K562 (cell line): ENCODE data around the gene DNAJC1. TPM values are rescaled to one million over a fixed set of nuclear protein-coding genes. Genes with fewer than 3 reads are reported as not detected.
A peak's percentile ranks its signal among the peaks of the same experiment; 100 is the strongest.

Experiments used
- AFF4 ChIP-seq: sonication (generic); formaldehyde crosslinking; IDR thresholded peaks from 2 replicates; pipeline ENCODE4 v1.8.0; 2023; ENCODE audit warnings: mild to moderate bottlenecking, missing genetic modification reagents
- ETV5 ChIP-seq: sonication (generic); formaldehyde crosslinking; IDR thresholded peaks from 2 replicates; pipeline ENCODE4 v1.4.0; 2020; ENCODE audit warnings: low read depth, mild to moderate bottlenecking, missing genetic modification reagents
- HLTF ChIP-seq: fragments of 450-650 bp; IDR thresholded peaks from 2 replicates; pipeline ENCODE4 v1.6.1; 2016
- MECOM ChIP-seq: fragments of 250-450 bp; sonication (Bioruptor Pico); IDR thresholded peaks from 2 replicates; pipeline ENCODE4 v1.8.0; 2022; ENCODE audit warnings: inconsistent platforms
- MXI1 ChIP-seq: IDR thresholded peaks from 2 replicates; pipeline ENCODE4 v1.6.1; 2011; ENCODE audit warnings: low read depth, mild to moderate bottlenecking, improper control_type of control experiment, low read length
- NR3C1 ChIP-seq: sonication (generic); formaldehyde crosslinking; IDR thresholded peaks from 2 replicates; pipeline ENCODE4 v1.8.1; 2022; ENCODE audit warnings: missing genetic modification reagents
- PHF20 ChIP-seq: fragments of 450-650 bp; IDR thresholded peaks from 2 replicates; pipeline ENCODE4 v1.6.1; 2018; ENCODE audit not compliant: partially characterized antibody
- SIN3A ChIP-seq, 2 experiments: fragments of 150-350 bp in 1 of 2; IDR thresholded peaks; 2 replicates each; pipeline ENCODE4 v1.6.1; 2011 to 2016; ENCODE audit warnings: borderline replicate concordance in 2 of 2, low read depth in 2 of 2, low read length in 2 of 2, mild to moderate bottlenecking in 2 of 2, moderate library complexity in 2 of 2; ENCODE audit not compliant: control insufficient read depth in 1 of 2
- SOX6 ChIP-seq: fragments of 450-650 bp; IDR thresholded peaks from 2 replicates; pipeline ENCODE4 v1.6.1; 2014; ENCODE audit warnings: mild to moderate bottlenecking
- YBX1 ChIP-seq: fragments of 450-650 bp; IDR thresholded peaks from 2 replicates; pipeline ENCODE4 v1.7.1; 2016; ENCODE audit warnings: mild to moderate bottlenecking
- ZBTB9 ChIP-seq: fragments of 450-650 bp; formaldehyde crosslinking; IDR thresholded peaks from 2 replicates; pipeline ENCODE4 v1.4.0; 2020; ENCODE audit warnings: mild to moderate bottlenecking, moderate library complexity
- polyA plus RNA-seq, 8 experiments: library from polyadenylated mRNA; depleted of rRNA in 4 of 8; stranded (reverse) in 5 of 8; unstranded in 3 of 8; fragments of >200 nt; fragmentation: Nextera tagmentation in 2 of 8; fragmentation: Illumina TruSeq in 1 of 8; extraction: Ambion mirVana in 2 of 8; extraction: Trizol in 1 of 8; gene quantifications; 2 replicates each; pipeline versions ENCODE4 v1.2.1 to v1.2.3, GENCODE V29; 2011 to 2014; ENCODE audit warnings: inconsistent platforms in 1 of 8, missing spikeins in 1 of 8
- total RNA-seq, 7 experiments: library from RNA; depleted of rRNA in 6 of 7; stranded (reverse); fragments of >200 nt in 6 of 7; fragmentation: Illumina TruSeq in 2 of 7; extraction: Trizol in 2 of 7; gene quantifications; 2 replicates each; pipeline versions ENCODE4 v1.2.1 to v1.2.3, GENCODE V29; 2011 to 2021; ENCODE audit warnings: low replicate concordance in 1 of 7
- TF ChIP-seq, protein P1 (sequence below), 2 experiments: fragments of 450-650 bp; formaldehyde crosslinking in 1 of 2; IDR thresholded peaks; 2 replicates each; pipeline versions ENCODE4 v1.4.0 to v1.6.1; 2014 to 2020; ENCODE audit warnings: mild to moderate bottlenecking in 2 of 2, borderline replicate concordance in 1 of 2, low read depth in 1 of 2

DNAJC1 gene
- total and polyA plus RNA-seq, 9 of the 15 experiments (the other 6 are each of a cell fraction or from before 2014, with no cell fraction given): 5.4 to 77.6 (median 40.3) TPM

DNA sequence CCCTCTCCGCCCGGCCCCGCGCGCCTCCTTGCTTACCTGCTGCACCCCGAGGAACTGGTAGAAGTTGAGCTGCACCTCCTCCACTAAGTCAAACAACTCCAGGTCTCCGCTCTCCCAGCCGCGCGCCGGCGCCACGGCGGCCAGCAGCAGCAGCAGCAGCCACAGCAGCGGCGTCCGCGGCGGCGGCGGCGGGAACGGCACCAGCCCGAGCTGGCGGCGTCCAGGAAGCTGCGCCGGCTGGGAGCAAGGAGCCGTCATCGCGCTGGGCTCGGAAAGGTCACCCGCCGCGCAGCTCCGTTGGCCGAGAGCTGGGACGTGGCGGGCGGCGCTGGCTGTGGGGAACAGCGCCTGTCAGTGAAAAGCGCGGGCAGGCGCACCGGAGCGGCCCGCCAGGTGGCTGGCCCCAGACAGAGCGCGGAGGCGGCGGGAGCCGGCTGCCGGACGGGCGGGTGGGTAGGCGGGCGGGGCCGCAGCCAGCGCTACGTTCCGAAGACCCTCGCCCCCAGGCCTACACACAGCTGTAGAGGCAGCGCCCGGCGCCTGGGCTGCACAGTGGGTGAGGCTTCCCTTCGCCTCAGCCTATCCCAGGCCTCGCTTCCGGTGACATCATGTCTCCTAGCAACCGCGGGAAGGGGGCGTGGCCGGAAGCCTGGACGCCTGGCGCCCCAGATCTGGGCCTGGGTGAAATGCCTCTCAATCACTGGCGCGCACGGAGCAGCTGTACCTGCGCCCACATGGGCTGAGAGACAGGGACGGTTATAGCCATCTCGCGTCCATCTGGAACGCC is at the start of gene DNAJC1 (continued):
- TF ChIP-seq SIN3A (IDR thresholded peaks at IDR 0.05; ENCODE audit: borderline replicate concordance in 2 of 2, control insufficient read depth in 1 of 2, low read depth in 2 of 2, low read length in 2 of 2): peak; percentile 49 to 83; a peak in 2 of 4 replicates
- TF ChIP-seq ETV5 (CRISPR knock-in tag): peak; percentile 98
- TF ChIP-seq MECOM: peak; percentile 97; the same call in 1 of the 2 replicates
- 0 out of 2 replicates have a peak, but pooled peaks have one; percentile 60 for TF ChIP-seq NR3C1 (CRISPR knock-in tag)
- TF ChIP-seq SOX6: peak; percentile 48; the same call in 1 of the 2 replicates
- peak; percentile 45 for TF ChIP-seq AFF4 (CRISPR knock-in tag)
- TF ChIP-seq ZBTB9 (CRISPR knock-in tag): 0 out of 2 replicates have a peak, but pooled peaks have one; percentile 35
- TF ChIP-seq YBX1: no peak
- TF ChIP-seq, protein P1, sequence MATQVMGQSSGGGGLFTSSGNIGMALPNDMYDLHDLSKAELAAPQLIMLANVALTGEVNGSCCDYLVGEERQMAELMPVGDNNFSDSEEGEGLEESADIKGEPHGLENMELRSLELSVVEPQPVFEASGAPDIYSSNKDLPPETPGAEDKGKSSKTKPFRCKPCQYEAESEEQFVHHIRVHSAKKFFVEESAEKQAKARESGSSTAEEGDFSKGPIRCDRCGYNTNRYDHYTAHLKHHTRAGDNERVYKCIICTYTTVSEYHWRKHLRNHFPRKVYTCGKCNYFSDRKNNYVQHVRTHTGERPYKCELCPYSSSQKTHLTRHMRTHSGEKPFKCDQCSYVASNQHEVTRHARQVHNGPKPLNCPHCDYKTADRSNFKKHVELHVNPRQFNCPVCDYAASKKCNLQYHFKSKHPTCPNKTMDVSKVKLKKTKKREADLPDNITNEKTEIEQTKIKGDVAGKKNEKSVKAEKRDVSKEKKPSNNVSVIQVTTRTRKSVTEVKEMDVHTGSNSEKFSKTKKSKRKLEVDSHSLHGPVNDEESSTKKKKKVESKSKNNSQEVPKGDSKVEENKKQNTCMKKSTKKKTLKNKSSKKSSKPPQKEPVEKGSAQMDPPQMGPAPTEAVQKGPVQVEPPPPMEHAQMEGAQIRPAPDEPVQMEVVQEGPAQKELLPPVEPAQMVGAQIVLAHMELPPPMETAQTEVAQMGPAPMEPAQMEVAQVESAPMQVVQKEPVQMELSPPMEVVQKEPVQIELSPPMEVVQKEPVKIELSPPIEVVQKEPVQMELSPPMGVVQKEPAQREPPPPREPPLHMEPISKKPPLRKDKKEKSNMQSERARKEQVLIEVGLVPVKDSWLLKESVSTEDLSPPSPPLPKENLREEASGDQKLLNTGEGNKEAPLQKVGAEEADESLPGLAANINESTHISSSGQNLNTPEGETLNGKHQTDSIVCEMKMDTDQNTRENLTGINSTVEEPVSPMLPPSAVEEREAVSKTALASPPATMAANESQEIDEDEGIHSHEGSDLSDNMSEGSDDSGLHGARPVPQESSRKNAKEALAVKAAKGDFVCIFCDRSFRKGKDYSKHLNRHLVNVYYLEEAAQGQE (IDR thresholded peaks at IDR 0.05; ENCODE audit: borderline replicate concordance): peak; percentile 78
- TF ChIP-seq, protein P1 (CRISPR knock-in tag; IDR thresholded peaks at IDR 0.05; ENCODE audit: low read depth): 0 out of 2 replicates have a peak, but pooled peaks have one; percentile 32
- no peak for TF ChIP-seq HLTF
- peak; percentile 86 for TF ChIP-seq MXI1
- TF ChIP-seq PHF20: peak; percentile 65
